K562 (cell line): ENCODE data around the gene BACH1. TPM values are rescaled to one million over a fixed set of nuclear protein-coding genes. Genes with fewer than 3 reads are reported as not detected.
A peak's percentile ranks its signal among the peaks of the same experiment; 100 is the strongest.

Experiments used
- ADNP ChIP-seq: fragments of 200-800 bp; sonication (Bioruptor generic); IDR thresholded peaks from 2 replicates; pipeline ENCODE4 v1.6.1; 2016; ENCODE audit warnings: missing genetic modification characterization, missing compliant biosample characterization
- CBFA2T3 ChIP-seq: fragments of 450-650 bp; IDR thresholded peaks from 2 replicates; pipeline ENCODE4 v1.6.1; 2017
- NELFE ChIP-seq: IDR thresholded peaks from 2 replicates; pipeline ENCODE4 v1.6.1; 2011; ENCODE audit warnings: mild to moderate bottlenecking; ENCODE audit not compliant: insufficient read depth, insufficient read length
- NR2C1 ChIP-seq, 2 experiments: fragments of 450-650 bp; IDR thresholded peaks; 2 replicates each; pipeline ENCODE4 v1.6.1; 2017; ENCODE audit warnings: mild to moderate bottlenecking in 2 of 2, antibody characterized with exemption in 1 of 2, inconsistent platforms in 1 of 2, missing compliant biosample characterization in 1 of 2, missing genetic modification characterization in 1 of 2
- NR4A1 ChIP-seq, 2 experiments: fragments of 250-450 bp in 1 of 2; fragments of 450-650 bp in 1 of 2; sonication (Bioruptor Pico) in 1 of 2; IDR thresholded peaks; 2 replicates each; pipeline versions ENCODE4 v1.4.0 to v1.6.1; 2016 to 2020; ENCODE audit warnings: mild to moderate bottlenecking in 2 of 2, missing compliant biosample characterization in 1 of 2, missing genetic modification characterization in 1 of 2, moderate library complexity in 1 of 2
- RFX1 ChIP-seq: fragments of 450-650 bp; IDR thresholded peaks from 2 replicates; pipeline ENCODE4 v1.6.1; 2016; ENCODE audit warnings: mild to moderate bottlenecking, moderate library complexity
- RNF2 ChIP-seq: sonication (generic); IDR thresholded peaks from 2 replicates; pipeline ENCODE4 v1.6.1; 2016
- SMARCA4 ChIP-seq: fragments of 450-650 bp; IDR thresholded peaks from 2 replicates; pipeline ENCODE4 v1.6.1; 2016
- ZFX ChIP-seq: sonication (generic); formaldehyde crosslinking; IDR thresholded peaks from 2 replicates; pipeline ENCODE4 v1.8.0; 2022; ENCODE audit warnings: mild to moderate bottlenecking, missing genetic modification reagents, moderate library complexity
- ZNF165 ChIP-seq: fragments of 250-450 bp; sonication (Bioruptor Pico); IDR thresholded peaks from 2 replicates; pipeline ENCODE4 v1.4.0; 2020; ENCODE audit warnings: borderline replicate concordance
- ZNF347 ChIP-seq: fragments of 450-650 bp; formaldehyde crosslinking; IDR thresholded peaks from 2 replicates; pipeline ENCODE4 v1.4.0; 2020; ENCODE audit warnings: low read depth, mild to moderate bottlenecking, moderate library complexity
- ZNF408 ChIP-seq: fragments of 250-450 bp; sonication (Bioruptor Pico); IDR thresholded peaks from 2 replicates; pipeline ENCODE4 v1.4.0; 2020; ENCODE audit warnings: low read depth, mild to moderate bottlenecking, moderate library complexity
- ZNF75A ChIP-seq: fragments of 450-650 bp; formaldehyde crosslinking; IDR thresholded peaks from 2 replicates; pipeline ENCODE4 v1.4.0; 2020; ENCODE audit warnings: mild to moderate bottlenecking
- polyA plus RNA-seq, 8 experiments: library from polyadenylated mRNA; depleted of rRNA in 4 of 8; stranded (reverse) in 5 of 8; unstranded in 3 of 8; fragments of >200 nt; fragmentation: Nextera tagmentation in 2 of 8; fragmentation: Illumina TruSeq in 1 of 8; extraction: Ambion mirVana in 2 of 8; extraction: Trizol in 1 of 8; gene quantifications; 2 replicates each; pipeline versions ENCODE4 v1.2.1 to v1.2.3, GENCODE V29; 2011 to 2014; ENCODE audit warnings: inconsistent platforms in 1 of 8, missing spikeins in 1 of 8
- total RNA-seq, 7 experiments: library from RNA; depleted of rRNA in 6 of 7; stranded (reverse); fragments of >200 nt in 6 of 7; fragmentation: Illumina TruSeq in 2 of 7; extraction: Trizol in 2 of 7; gene quantifications; 2 replicates each; pipeline versions ENCODE4 v1.2.1 to v1.2.3, GENCODE V29; 2011 to 2021; ENCODE audit warnings: low replicate concordance in 1 of 7
- TF ChIP-seq, protein P1 (sequence below): fragments of 450-650 bp; IDR thresholded peaks from 2 replicates; pipeline ENCODE4 v1.6.1; 2017; ENCODE audit warnings: antibody characterized with exemption, mild to moderate bottlenecking
- TF ChIP-seq, protein P2 (sequence below): fragments of 450-650 bp; IDR thresholded peaks from 2 replicates; pipeline ENCODE4 v1.6.1; 2016
- TF ChIP-seq, protein P3 (sequence below): fragments of 450-650 bp; formaldehyde crosslinking; IDR thresholded peaks from 2 replicates; pipeline ENCODE4 v1.4.0; 2020; ENCODE audit warnings: mild to moderate bottlenecking, moderate library complexity
- TF ChIP-seq, protein P4 (sequence below): fragments of 250-450 bp; sonication (Bioruptor Pico); IDR thresholded peaks from 2 replicates; pipeline ENCODE4 v1.8.0; 2021; ENCODE audit warnings: moderate library complexity, mild to moderate bottlenecking, inconsistent platforms
- TF ChIP-seq, protein P5 (sequence below): sonication (generic); formaldehyde crosslinking; IDR thresholded peaks from 2 replicates; pipeline ENCODE4 v1.8.0; 2022; ENCODE audit warnings: mild to moderate bottlenecking, missing genetic modification reagents
- TF ChIP-seq, protein P6 (sequence below), 2 experiments: fragments of 450-650 bp; conservative IDR thresholded peaks; 2 replicates each; pipeline ENCODE4 v1.6.1; 2017; ENCODE audit warnings: mild to moderate bottlenecking in 2 of 2, moderate library complexity in 2 of 2

The BACH1 gene
- total and polyA plus RNA-seq, 9 of the 15 experiments (the other 6 are each of a cell fraction or from before 2014, with no cell fraction given) = 10.6 to 58.5 (median 28.6) TPM

DNA sequence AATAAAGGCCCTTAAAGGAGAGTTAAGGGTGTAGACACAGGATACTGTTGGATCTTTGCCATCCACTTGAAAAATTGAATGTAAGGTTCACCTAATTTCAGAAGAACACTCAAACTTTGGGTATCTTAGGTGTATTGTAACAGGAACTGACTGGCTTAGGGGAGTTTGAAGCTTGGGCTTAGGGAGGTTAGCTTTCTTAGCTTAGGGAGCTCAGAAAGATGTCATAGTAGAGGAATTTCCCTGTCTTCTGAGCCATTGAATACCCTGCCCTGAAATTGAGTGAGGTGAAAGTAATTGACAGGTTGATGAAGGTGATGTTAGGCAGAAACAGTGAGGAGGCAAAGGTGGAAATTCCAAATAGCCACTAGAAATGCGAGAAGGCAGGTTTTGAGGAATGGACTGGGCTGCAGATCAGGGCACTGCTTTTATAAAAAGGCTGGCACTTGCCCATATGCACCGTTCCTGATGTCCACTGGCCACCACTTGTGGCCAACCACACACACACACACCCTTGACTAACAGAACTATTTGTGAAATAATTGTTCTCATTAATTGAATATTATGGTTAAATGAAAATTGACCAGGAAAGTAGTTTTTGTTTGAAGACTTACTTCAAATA lies 16.5 kb downstream of the BACH1 start (continued):
- TF ChIP-seq, protein P1, sequence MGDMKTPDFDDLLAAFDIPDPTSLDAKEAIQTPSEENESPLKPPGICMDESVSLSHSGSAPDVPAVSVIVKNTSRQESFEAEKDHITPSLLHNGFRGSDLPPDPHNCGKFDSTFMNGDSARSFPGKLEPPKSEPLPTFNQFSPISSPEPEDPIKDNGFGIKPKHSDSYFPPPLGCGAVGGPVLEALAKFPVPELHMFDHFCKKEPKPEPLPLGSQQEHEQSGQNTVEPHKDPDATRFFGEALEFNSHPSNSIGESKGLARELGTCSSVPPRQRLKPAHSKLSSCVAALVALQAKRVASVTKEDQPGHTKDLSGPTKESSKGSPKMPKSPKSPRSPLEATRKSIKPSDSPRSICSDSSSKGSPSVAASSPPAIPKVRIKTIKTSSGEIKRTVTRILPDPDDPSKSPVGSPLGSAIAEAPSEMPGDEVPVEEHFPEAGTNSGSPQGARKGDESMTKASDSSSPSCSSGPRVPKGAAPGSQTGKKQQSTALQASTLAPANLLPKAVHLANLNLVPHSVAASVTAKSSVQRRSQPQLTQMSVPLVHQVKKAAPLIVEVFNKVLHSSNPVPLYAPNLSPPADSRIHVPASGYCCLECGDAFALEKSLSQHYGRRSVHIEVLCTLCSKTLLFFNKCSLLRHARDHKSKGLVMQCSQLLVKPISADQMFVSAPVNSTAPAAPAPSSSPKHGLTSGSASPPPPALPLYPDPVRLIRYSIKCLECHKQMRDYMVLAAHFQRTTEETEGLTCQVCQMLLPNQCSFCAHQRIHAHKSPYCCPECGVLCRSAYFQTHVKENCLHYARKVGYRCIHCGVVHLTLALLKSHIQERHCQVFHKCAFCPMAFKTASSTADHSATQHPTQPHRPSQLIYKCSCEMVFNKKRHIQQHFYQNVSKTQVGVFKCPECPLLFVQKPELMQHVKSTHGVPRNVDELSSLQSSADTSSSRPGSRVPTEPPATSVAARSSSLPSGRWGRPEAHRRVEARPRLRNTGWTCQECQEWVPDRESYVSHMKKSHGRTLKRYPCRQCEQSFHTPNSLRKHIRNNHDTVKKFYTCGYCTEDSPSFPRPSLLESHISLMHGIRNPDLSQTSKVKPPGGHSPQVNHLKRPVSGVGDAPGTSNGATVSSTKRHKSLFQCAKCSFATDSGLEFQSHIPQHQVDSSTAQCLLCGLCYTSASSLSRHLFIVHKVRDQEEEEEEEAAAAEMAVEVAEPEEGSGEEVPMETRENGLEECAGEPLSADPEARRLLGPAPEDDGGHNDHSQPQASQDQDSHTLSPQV = peak; percentile 13; the same call in 1 of the 2 replicates
- TF ChIP-seq ADNP = no peak
- no peak for TF ChIP-seq ZNF347 (CRISPR knock-in tag)
- TF ChIP-seq ZFX (CRISPR knock-in tag) = no peak
- 0 out of 2 replicates have a peak, but pooled peaks have one; percentile 30 for TF ChIP-seq ZNF165 (CRISPR knock-in tag)
- TF ChIP-seq NR2C1 (IDR thresholded peaks at IDR 0.05) = no peak
- 0 out of 2 replicates have a peak, but pooled peaks have one; percentile 11 for TF ChIP-seq NR2C1 (tag; IDR thresholded peaks at IDR 0.05)
- no peak for TF ChIP-seq ZNF75A (CRISPR knock-in tag)
- TF ChIP-seq, protein P2, sequence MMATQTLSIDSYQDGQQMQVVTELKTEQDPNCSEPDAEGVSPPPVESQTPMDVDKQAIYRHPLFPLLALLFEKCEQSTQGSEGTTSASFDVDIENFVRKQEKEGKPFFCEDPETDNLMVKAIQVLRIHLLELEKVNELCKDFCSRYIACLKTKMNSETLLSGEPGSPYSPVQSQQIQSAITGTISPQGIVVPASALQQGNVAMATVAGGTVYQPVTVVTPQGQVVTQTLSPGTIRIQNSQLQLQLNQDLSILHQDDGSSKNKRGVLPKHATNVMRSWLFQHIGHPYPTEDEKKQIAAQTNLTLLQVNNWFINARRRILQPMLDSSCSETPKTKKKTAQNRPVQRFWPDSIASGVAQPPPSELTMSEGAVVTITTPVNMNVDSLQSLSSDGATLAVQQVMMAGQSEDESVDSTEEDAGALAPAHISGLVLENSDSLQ = peak; percentile 15; the same call in 1 of the 2 replicates
- TF ChIP-seq, protein P3, sequence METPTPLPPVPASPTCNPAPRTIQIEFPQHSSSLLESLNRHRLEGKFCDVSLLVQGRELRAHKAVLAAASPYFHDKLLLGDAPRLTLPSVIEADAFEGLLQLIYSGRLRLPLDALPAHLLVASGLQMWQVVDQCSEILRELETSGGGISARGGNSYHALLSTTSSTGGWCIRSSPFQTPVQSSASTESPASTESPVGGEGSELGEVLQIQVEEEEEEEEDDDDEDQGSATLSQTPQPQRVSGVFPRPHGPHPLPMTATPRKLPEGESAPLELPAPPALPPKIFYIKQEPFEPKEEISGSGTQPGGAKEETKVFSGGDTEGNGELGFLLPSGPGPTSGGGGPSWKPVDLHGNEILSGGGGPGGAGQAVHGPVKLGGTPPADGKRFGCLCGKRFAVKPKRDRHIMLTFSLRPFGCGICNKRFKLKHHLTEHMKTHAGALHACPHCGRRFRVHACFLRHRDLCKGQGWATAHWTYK = 0 out of 2 replicates have a peak, but pooled peaks have one; percentile 61
- TF ChIP-seq NELFE = no peak
- 0 out of 2 replicates have a peak, but pooled peaks have one; percentile 11 for TF ChIP-seq SMARCA4
- no peak for TF ChIP-seq CBFA2T3
- no peak for TF ChIP-seq NR4A1 (CRISPR knock-in tag; IDR thresholded peaks at IDR 0.05)
- TF ChIP-seq NR4A1 (tag; IDR thresholded peaks at IDR 0.05) = no peak
- TF ChIP-seq, protein P4, sequence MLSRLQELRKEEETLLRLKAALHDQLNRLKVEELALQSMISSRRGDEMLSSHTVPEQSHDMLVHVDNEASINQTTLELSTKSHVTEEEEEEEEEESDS (CRISPR knock-in tag) = no peak
- no peak for TF ChIP-seq ZNF408 (CRISPR knock-in tag)
- no peak for TF ChIP-seq RFX1
- TF ChIP-seq RNF2 = no peak
- TF ChIP-seq, protein P5, sequence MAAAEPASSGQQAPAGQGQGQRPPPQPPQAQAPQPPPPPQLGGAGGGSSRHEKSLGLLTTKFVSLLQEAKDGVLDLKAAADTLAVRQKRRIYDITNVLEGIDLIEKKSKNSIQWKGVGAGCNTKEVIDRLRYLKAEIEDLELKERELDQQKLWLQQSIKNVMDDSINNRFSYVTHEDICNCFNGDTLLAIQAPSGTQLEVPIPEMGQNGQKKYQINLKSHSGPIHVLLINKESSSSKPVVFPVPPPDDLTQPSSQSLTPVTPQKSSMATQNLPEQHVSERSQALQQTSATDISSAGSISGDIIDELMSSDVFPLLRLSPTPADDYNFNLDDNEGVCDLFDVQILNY = no peak
- TF ChIP-seq, protein P6, sequence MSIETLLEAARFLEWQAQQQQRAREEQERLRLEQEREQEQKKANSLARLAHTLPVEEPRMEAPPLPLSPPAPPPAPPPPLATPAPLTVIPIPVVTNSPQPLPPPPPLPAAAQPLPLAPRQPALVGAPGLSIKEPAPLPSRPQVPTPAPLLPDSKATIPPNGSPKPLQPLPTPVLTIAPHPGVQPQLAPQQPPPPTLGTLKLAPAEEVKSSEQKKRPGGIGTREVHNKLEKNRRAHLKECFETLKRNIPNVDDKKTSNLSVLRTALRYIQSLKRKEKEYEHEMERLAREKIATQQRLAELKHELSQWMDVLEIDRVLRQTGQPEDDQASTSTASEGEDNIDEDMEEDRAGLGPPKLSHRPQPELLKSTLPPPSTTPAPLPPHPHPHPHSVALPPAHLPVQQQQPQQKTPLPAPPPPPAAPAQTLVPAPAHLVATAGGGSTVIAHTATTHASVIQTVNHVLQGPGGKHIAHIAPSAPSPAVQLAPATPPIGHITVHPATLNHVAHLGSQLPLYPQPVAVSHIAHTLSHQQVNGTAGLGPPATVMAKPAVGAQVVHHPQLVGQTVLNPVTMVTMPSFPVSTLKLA (conservative IDR thresholded peaks at IDR 0.05) = no peak
- TF ChIP-seq, all 486 proteins: peak for 10
